ENCODE results near the gene SLC4A1. TPM values are rescaled to one million over a fixed set of nuclear protein-coding genes. Genes with fewer than 3 reads are reported as not detected.

Gene SLC4A1
- total and polyA plus RNA-seq, 2 donors from 2014 or later, result 2.1 to 201 TPM

DNA sequence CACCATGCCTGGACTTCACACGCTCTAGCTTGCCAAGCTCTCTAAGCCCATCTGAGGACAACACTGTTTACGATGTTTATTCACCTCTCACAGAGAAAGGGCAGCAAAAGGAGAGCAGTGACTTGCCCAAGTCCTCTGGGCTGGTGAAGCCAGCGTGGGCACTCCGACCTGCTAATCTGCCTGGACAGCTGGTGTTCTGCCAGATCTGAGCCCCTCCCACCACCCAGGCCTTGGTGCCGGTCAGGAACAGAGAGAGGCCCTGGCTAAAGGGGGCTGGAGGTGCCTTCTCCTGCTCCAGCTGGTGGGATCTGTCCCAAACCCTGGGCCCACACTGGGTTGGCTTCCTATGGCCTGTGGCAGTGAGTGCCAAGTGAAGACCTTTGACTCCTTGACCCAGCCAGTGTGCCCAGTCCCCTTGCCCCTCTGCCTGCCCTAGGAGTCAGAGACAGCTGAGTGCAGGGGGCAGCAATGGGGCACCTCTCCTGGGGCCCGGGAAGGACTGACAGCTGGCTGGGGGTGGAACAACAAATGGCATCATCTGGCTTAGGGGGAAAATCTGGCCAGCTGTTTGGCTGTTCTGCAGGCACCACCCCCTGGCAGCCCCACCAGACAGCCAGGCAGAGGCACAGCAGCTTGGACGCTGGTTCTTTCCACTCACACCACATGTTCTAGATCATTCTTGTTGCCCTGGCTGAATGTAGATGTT is 1.8 kb upstream of the SLC4A1 start:
- intact Hi-C loops (cut with DNase I), result no loop called here
- Histone ChIP-seq H3K36me3 (ENCODE audit: control insufficient read depth in 2 of 3, insufficient read depth in 3 of 3, low read length in 3 of 3) (no peaks in the 10 kb centered on the region), H3K27ac (ENCODE audit: low read depth in 2 of 2, low read length in 2 of 2) (no peak overlapping the region), H3K4me3 (ENCODE audit: low read length in 3 of 3) (no peak overlapping the region), H3K9ac (ENCODE audit: low read length in 3 of 3) (no peak overlapping the region), H3K4me1 (ENCODE audit: control insufficient read depth in 2 of 3, insufficient read depth in 2 of 3, low read depth in 1 of 3, low read length in 3 of 3) (peaks cover 0 to 3% (median 0%) of the 10 kb centered on the region in 3 donors), H3K9me3 (ENCODE audit: control insufficient read depth in 2 of 3, insufficient read depth in 1 of 3, low read length in 3 of 3) (no peaks in the 10 kb centered on the region), H3K27me3 (ENCODE audit: control insufficient read depth, insufficient read depth, low read length) (no peaks in the 10 kb centered on the region)
- TF ChIP-seq, protein P1, sequence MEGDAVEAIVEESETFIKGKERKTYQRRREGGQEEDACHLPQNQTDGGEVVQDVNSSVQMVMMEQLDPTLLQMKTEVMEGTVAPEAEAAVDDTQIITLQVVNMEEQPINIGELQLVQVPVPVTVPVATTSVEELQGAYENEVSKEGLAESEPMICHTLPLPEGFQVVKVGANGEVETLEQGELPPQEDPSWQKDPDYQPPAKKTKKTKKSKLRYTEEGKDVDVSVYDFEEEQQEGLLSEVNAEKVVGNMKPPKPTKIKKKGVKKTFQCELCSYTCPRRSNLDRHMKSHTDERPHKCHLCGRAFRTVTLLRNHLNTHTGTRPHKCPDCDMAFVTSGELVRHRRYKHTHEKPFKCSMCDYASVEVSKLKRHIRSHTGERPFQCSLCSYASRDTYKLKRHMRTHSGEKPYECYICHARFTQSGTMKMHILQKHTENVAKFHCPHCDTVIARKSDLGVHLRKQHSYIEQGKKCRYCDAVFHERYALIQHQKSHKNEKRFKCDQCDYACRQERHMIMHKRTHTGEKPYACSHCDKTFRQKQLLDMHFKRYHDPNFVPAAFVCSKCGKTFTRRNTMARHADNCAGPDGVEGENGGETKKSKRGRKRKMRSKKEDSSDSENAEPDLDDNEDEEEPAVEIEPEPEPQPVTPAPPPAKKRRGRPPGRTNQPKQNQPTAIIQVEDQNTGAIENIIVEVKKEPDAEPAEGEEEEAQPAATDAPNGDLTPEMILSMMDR (IDR thresholded peaks at IDR 0.05; ENCODE audit: borderline replicate concordance, extremely low read depth, insufficient read depth), result no peak
- DNase-seq, result no peak
- no peak for FAIRE-seq

DNA sequence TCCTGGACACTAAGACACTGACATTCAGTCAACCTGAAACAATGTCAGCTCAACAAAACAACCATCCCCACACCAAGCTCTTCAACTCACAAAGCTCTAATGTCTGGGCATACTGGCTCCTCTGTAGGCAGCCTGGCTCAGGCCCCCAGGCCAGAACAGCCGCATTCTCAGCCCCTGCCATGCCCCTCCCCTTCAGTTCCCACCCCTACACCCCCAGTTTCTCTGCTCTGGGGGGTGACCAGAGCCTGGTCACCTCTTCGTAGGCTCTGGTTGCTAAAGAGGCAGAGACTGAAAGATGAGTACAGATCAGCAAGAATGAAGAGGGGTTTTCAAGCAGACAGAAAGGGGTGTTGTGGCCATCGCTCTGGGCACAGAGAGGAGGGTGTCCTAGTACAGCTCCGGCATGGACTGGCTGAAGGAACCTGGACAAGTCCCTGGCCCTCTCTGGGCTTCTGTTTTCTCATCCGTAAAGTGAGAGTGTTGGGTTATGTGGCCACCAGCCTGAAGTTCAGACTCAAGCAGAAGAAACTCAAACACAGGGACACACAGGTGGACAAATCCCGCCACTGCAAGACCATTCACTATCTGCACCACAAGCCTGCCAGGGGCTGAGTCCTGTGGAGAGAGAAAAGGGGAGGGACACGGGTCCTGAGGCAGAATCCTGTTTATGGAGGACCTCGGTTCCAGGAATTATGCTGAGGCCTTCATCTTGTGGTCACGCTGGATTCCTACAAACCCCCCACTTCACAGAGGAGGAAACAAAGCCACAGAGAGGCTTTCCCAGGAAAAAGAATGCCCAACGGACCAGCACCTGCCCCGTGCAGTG is 987 bp upstream of the SLC4A1 start:
- TF ChIP-seq, protein P1 (IDR thresholded peaks at IDR 0.05; ENCODE audit: borderline replicate concordance, extremely low read depth, insufficient read depth), result no peak
- DNase-seq, result no peak
- no peak overlapping the region for H3K27ac ChIP-seq (ENCODE audit: low read depth in 2 of 2, low read length in 2 of 2)
- H3K4me3 ChIP-seq (ENCODE audit: low read length in 3 of 3), result no peak overlapping the region
- no peaks in the 10 kb centered on the region for H3K36me3 ChIP-seq (ENCODE audit: control insufficient read depth in 2 of 3, insufficient read depth in 3 of 3, low read length in 3 of 3)
- H3K4me1 ChIP-seq (ENCODE audit: control insufficient read depth in 2 of 3, insufficient read depth in 2 of 3, low read depth in 1 of 3, low read length in 3 of 3), result peaks cover 0 to 3% (median 0%) of the 10 kb centered on the region in 3 donors
- no peak for FAIRE-seq
- H3K27me3 ChIP-seq (ENCODE audit: control insufficient read depth, insufficient read depth, low read length), result no peaks in the 10 kb centered on the region
- H3K9me3 ChIP-seq (ENCODE audit: control insufficient read depth in 2 of 3, insufficient read depth in 1 of 3, low read length in 3 of 3), result no peaks in the 10 kb centered on the region
- intact Hi-C loops (cut with DNase I), result no loop called here
- H3K9ac ChIP-seq (ENCODE audit: low read length in 3 of 3), result no peak overlapping the region

DNA sequence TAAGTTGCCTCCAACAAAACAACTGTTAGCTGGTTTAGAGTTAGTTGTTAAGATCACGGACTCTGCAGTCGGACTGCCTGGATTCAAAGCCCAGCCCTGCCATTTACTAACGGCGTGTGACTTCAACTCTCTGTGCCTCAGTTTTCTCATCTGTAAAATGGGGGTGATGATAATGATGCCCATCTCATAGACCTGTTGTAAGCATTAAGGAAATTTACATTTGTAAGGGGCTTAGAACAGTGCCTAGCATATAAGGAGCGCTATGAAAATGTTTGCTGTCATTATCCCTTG is 825 bp downstream of the SLC4A1 start:
- Histone ChIP-seq H3K27ac (ENCODE audit: low read depth in 2 of 2, low read length in 2 of 2) (no peak overlapping the region), H3K4me3 (ENCODE audit: low read length in 3 of 3) (no peak overlapping the region), H3K36me3 (ENCODE audit: control insufficient read depth in 2 of 3, insufficient read depth in 3 of 3, low read length in 3 of 3) (no peaks in the 10 kb centered on the region), H3K4me1 (ENCODE audit: control insufficient read depth in 2 of 3, insufficient read depth in 2 of 3, low read depth in 1 of 3, low read length in 3 of 3) (peaks cover 0 to 3% (median 0%) of the 10 kb centered on the region in 3 donors), H3K27me3 (ENCODE audit: control insufficient read depth, insufficient read depth, low read length) (no peaks in the 10 kb centered on the region), H3K9ac (ENCODE audit: low read length in 3 of 3) (no peak overlapping the region), H3K9me3 (ENCODE audit: control insufficient read depth in 2 of 3, insufficient read depth in 1 of 3, low read length in 3 of 3) (no peaks in the 10 kb centered on the region)
- TF ChIP-seq, protein P1 (IDR thresholded peaks at IDR 0.05; ENCODE audit: borderline replicate concordance, extremely low read depth, insufficient read depth), result no peak
- FAIRE-seq, result no peak
- DNase-seq, result no peak
- intact Hi-C loops (cut with DNase I), result no loop called here

Measured in kidney (tissue), 14 donors.